ENCODE results near the gene MAP3K8.

Gene MAP3K8

GRCh38 chr10:30431435-30431911 lies 2.5 kb upstream of the MAP3K8 start:
- TF ChIP-seq FOXP2 (optimal IDR thresholded peaks at IDR 0.05; ENCODE audit: borderline replicate concordance, extremely low read depth, extremely low read length, insufficient read depth), result no peak
- TF ChIP-seq TAF1 (IDR thresholded peaks at IDR 0.05; ENCODE audit: borderline replicate concordance, insufficient read depth, low read length), result no peak
- no peak for TF ChIP-seq POLR2AphosphoS5 (IDR thresholded peaks at IDR 0.05; ENCODE audit: low read depth, low read length)
- TF ChIP-seq REST (IDR thresholded peaks at IDR 0.05; ENCODE audit: insufficient read depth in 1 of 2, low read depth in 2 of 2, low read length in 2 of 2), result no peak
- no peak for TF ChIP-seq SIN3A (IDR thresholded peaks at IDR 0.05; ENCODE audit: borderline replicate concordance, insufficient read depth, low read length)

- TF ChIP-seq FOXP2 (optimal IDR thresholded peaks at IDR 0.05; ENCODE audit: borderline replicate concordance, extremely low read depth, extremely low read length, insufficient read depth) (no peak), POLR2AphosphoS5 (IDR thresholded peaks at IDR 0.05; ENCODE audit: low read depth, low read length) (no peak), REST (IDR thresholded peaks at IDR 0.05; ENCODE audit: insufficient read depth in 1 of 2, low read depth in 2 of 2, low read length in 2 of 2) (no peak), TAF1 (IDR thresholded peaks at IDR 0.05; ENCODE audit: borderline replicate concordance, insufficient read depth, low read length) (no peak), SIN3A (IDR thresholded peaks at IDR 0.05; ENCODE audit: borderline replicate concordance, insufficient read depth, low read length) (no peak)
Measured at GRCh38 chr10:30432622-30433305, 1.2 kb upstream of the MAP3K8 start.

- TF ChIP-seq FOXP2 (optimal IDR thresholded peaks at IDR 0.05; ENCODE audit: borderline replicate concordance, extremely low read depth, extremely low read length, insufficient read depth) (no peak), POLR2AphosphoS5 (IDR thresholded peaks at IDR 0.05; ENCODE audit: low read depth, low read length) (no peak), SIN3A (IDR thresholded peaks at IDR 0.05; ENCODE audit: borderline replicate concordance, insufficient read depth, low read length) (no peak), REST (IDR thresholded peaks at IDR 0.05; ENCODE audit: insufficient read depth in 1 of 2, low read depth in 2 of 2, low read length in 2 of 2) (no peak), TAF1 (IDR thresholded peaks at IDR 0.05; ENCODE audit: borderline replicate concordance, insufficient read depth, low read length) (no peak)
Measured at GRCh38 chr10:30433306-30433729, 666 bp upstream of the MAP3K8 start.

GRCh38 chr10:30434273-30435072 lies 489 bp downstream of the MAP3K8 start:
- TF ChIP-seq REST (IDR thresholded peaks at IDR 0.05; ENCODE audit: insufficient read depth in 1 of 2, low read depth in 2 of 2, low read length in 2 of 2), result no peak
- peak; percentile 87 for TF ChIP-seq FOXP2 (optimal IDR thresholded peaks at IDR 0.05; ENCODE audit: borderline replicate concordance, extremely low read depth, extremely low read length, insufficient read depth)
